Uterus (tissue), 4 donors: ENCODE measurements around the gene PRRC2B. TPM values are rescaled to one million over a fixed set of nuclear protein-coding genes. Genes with fewer than 3 reads are reported as not detected.

Source experiments
- DNase-seq, 2 donors: peaks; one replicate each; pipeline ENCODE4 v3.0.0-alpha.2; 2019 to 2020
- H3K27ac ChIP-seq, 2 donors: fragments of 200-600 bp; sonication (generic); 1 replicate in 1 of 2; 2 replicates in 1 of 2; pipeline ENCODE4 v1.5.1; 2016 to 2018
- H3K27me3 ChIP-seq, 2 donors: fragments of 200-600 bp; sonication (generic); one replicate each; pipeline ENCODE4 v1.5.1; 2018 to 2019; ENCODE audit warnings: control low read depth in 1 of 2
- H3K36me3 ChIP-seq, 2 donors: fragments of 200-600 bp; sonication (generic); one replicate each; pipeline ENCODE4 v1.5.1; 2019; ENCODE audit warnings: control low read depth in 1 of 2
- H3K4me1 ChIP-seq, 2 donors: fragments of 200-600 bp; sonication (generic); one replicate each; pipeline ENCODE4 v1.5.1; 2018 to 2019; ENCODE audit warnings: control low read depth in 1 of 2
- H3K4me3 ChIP-seq, 2 donors: fragments of 200-600 bp; sonication (generic); 1 replicate in 1 of 2; 2 replicates in 1 of 2; pipeline ENCODE4 v1.5.1; 2018 to 2019; ENCODE audit warnings: mild to moderate bottlenecking in 1 of 2
- H3K9me3 ChIP-seq, 2 donors: fragments of 200-600 bp; sonication (generic); one replicate each; pipeline ENCODE4 v1.5.1; 2019; ENCODE audit warnings: control low read depth in 1 of 2
- CTCF ChIP-seq, 4 experiments: fragments of 200-600 bp in 2 of 4; fragments of 450-650 bp in 2 of 4; sonication (generic) in 2 of 4; IDR thresholded peaks; one replicate each; pipeline ENCODE4 v1.5.1; 2016 to 2019; ENCODE audit warnings: antibody characterized with exemption in 4 of 4, mild to moderate bottlenecking in 2 of 4, moderate library complexity in 1 of 4
- POLR2A ChIP-seq, 2 donors: fragments of 450-650 bp; IDR thresholded peaks; one replicate each; pipeline ENCODE4 v1.6.1; 2016; ENCODE audit warnings: antibody characterized with exemption in 2 of 2, mild to moderate bottlenecking in 1 of 2, moderate library complexity in 1 of 2
- intact Hi-C: fragments of 100-400 bp; cut with DNase I; formaldehyde crosslinking; loops from one replicate; pipeline ENCODE4 v1.15.1; 2023; ENCODE audit warnings: low total_unique reads
- total RNA-seq, 4 donors: library from RNA; depleted of rRNA in 3 of 4; stranded (reverse); fragments of >200 nt in 3 of 4; gene quantifications; one replicate each; pipeline versions ENCODE4 v1.1.0 to v1.2.4, GENCODE V29; 2014 to 2023
- donor health status: DM: yes; HTN: yes; CAD: no.

The PRRC2B gene
- total RNA-seq, 4 donors from 2014 or later: 81.5 to 297 (median 133) TPM

DNA sequence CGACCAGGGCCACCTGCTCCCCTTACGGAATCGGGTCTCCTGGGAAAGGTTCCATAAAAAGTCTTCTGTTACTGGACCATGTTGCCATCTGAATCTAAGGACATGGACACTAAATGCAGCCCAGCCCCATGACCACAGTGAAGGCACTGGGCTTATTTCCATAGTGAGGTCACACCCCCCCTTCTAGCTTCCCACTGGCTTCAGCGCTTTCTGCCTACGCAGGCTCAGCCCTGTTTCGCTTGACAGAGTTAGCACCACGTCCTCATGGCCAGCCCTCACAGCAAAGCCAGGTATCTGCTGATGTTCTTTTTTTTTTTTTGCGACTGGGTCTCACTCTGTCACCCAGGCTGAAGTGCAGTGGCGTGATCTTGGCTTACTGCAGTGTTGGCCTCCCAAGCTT lies 123.0 kb downstream of the PRRC2B start:
- Histone ChIP-seq H3K36me3 (no peaks in the 10 kb centered on the region), H3K27me3 (no peaks in the 10 kb centered on the region), H3K4me1 (no peaks in the 10 kb centered on the region), H3K9me3 (no peaks in the 10 kb centered on the region), H3K27ac (no peak overlapping the region), H3K4me3 (no peak overlapping the region)
- TF ChIP-seq CTCF (IDR thresholded peaks at IDR 0.05) (no peak), POLR2A (IDR thresholded peaks at IDR 0.05) (no peak)
- intact Hi-C loops: no loop called here
- no peak for DNase-seq

GRCh38 chr9:131517761-131518190 lies 123.9 kb downstream of the PRRC2B start:
- Histone ChIP-seq H3K36me3 (no peaks in the 10 kb centered on the region), H3K27me3 (no peaks in the 10 kb centered on the region), H3K4me1 (no peaks in the 10 kb centered on the region), H3K9me3 (no peaks in the 10 kb centered on the region), H3K27ac (no peak overlapping the region), H3K4me3 (no peak overlapping the region)
- no peak for DNase-seq
- TF ChIP-seq CTCF (IDR thresholded peaks at IDR 0.05) (no peak), POLR2A (IDR thresholded peaks at IDR 0.05) (no peak)
- intact Hi-C loops: no loop called here

DNA sequence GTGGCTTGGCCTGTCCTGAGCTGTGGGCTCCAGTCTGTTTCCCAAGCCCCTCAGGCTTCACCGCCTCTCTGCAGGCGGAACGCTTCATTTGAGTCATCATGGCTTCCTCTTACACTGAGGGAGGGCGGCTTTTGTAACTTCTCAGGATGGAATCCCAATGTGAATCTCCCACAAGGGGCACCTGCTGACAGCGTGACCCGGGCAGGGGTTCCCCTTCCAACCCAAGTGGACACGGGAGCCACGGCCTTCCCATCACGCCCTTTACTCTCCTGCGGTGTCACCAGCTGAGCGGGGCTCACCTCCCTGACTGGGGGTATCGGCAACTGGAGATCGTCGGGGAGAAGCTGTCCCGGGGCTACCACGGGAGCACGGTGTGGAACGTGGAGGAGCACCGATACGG lies 124.7 kb downstream of the PRRC2B start:
- H3K27me3 ChIP-seq: no peaks in the 10 kb centered on the region
- H3K4me1 ChIP-seq: no peaks in the 10 kb centered on the region
- H3K9me3 ChIP-seq: no peaks in the 10 kb centered on the region
- TF ChIP-seq CTCF (IDR thresholded peaks at IDR 0.05) (no peak), POLR2A (IDR thresholded peaks at IDR 0.05) (no peak)
- intact Hi-C loops: no loop called here
- no peak for DNase-seq
- no peak overlapping the region for H3K4me3 ChIP-seq
- no peaks in the 10 kb centered on the region for H3K36me3 ChIP-seq
- no peak overlapping the region for H3K27ac ChIP-seq

GRCh38 chr9:131520503-131520902 lies 126.6 kb downstream of the PRRC2B start:
- intact Hi-C loops: no loop called here

DNA sequence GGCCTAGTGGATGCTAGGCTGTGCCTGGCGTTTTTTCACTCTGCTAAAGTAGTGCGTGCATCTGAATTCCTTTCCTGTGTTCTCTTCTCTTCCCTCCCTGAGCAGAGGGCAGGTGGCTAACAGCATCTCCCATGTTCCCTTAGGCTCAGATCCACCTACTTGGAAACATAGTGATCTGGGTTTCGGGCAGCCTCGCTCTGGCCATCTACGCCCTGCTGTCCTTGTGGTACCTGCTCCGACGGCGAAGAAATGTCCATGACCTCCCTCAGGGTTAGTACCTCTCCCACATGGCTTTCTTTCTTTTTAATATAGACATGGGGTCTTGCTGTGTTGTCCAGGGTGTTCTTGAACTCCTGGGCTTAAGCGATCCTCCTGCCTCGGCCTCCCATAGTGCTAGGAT lies 127.3 kb downstream of the PRRC2B start:
- Histone ChIP-seq H3K4me3 (no peak overlapping the region), H3K27me3 (no peaks in the 10 kb centered on the region), H3K27ac (no peak overlapping the region), H3K36me3 (no peaks in the 10 kb centered on the region), H3K4me1 (no peaks in the 10 kb centered on the region), H3K9me3 (no peaks in the 10 kb centered on the region)
- TF ChIP-seq CTCF (IDR thresholded peaks at IDR 0.05) (no peak), POLR2A (IDR thresholded peaks at IDR 0.05) (no peak)
- intact Hi-C loops: no loop called here
- DNase-seq: no peak

More at GRCh38 chr9:131520503-131520902, 126.6 kb downstream of the PRRC2B start:
- DNase-seq: no peak
- H3K27ac ChIP-seq: no peak overlapping the region
- no peaks in the 10 kb centered on the region for H3K27me3 ChIP-seq
- no peak overlapping the region for H3K4me3 ChIP-seq
- no peaks in the 10 kb centered on the region for H3K4me1 ChIP-seq
- H3K9me3 ChIP-seq: no peaks in the 10 kb centered on the region
- no peaks in the 10 kb centered on the region for H3K36me3 ChIP-seq
- TF ChIP-seq POLR2A (IDR thresholded peaks at IDR 0.05) (no peak), CTCF (IDR thresholded peaks at IDR 0.05) (no peak)
